Muscle of leg (tissue), 11 donors: Measurements from ENCODE around the gene EYS. TPM values are rescaled to one million over a fixed set of nuclear protein-coding genes. Genes with fewer than 3 reads are reported as not detected.

ENCODE experiments used
- DNase-seq: peaks from one replicate; pipeline ENCODE4 v3.0.0; 2013
- H3K27ac ChIP-seq: one replicate; pipeline ENCODE4 v1.5.1; 2013; ENCODE audit warnings: mild to moderate bottlenecking, low read length, control low read depth
- H3K27me3 ChIP-seq: one replicate; pipeline ENCODE4 v1.6.1; 2013; ENCODE audit warnings: low read length; ENCODE audit not compliant: control insufficient read depth, insufficient read depth
- H3K36me3 ChIP-seq: one replicate; pipeline ENCODE4 v1.6.1; 2013; ENCODE audit warnings: low read length; ENCODE audit not compliant: control insufficient read depth, insufficient read depth
- H3K4me1 ChIP-seq: one replicate; pipeline ENCODE4 v1.6.1; 2013; ENCODE audit warnings: low read length; ENCODE audit not compliant: control insufficient read depth, insufficient read depth
- H3K4me3 ChIP-seq: one replicate; pipeline ENCODE4 v1.5.1; 2013; ENCODE audit warnings: low read length, control low read depth
- H3K9me3 ChIP-seq: replicated peaks from 2 replicates; pipeline ENCODE4 v1.6.1; 2013; ENCODE audit warnings: low read depth, low read length; ENCODE audit not compliant: control insufficient read depth
- WGBS: methylation state at CpG from one replicate; pipeline ENCODE4 v1.1.5; 2013; ENCODE audit warnings: missing lambda C conversion rate; ENCODE audit not compliant: insufficient coverage; 5-methylcytosine and 5-hydroxymethylcytosine counted together
- polyA plus RNA-seq, 8 donors: library from polyadenylated mRNA; unstranded; fragments of 120-200 nt; gene quantifications; one replicate each; pipeline versions ENCODE4 v1.2.1 to v1.2.3, GENCODE V29; 2013; ENCODE audit warnings: inconsistent platforms in 1 of 8, low replicate concordance in 1 of 8; ENCODE audit not compliant: insufficient read length in 8 of 8, insufficient read depth in 1 of 8
- total RNA-seq: library from RNA; stranded (reverse); fragments of 120-200 nt; gene quantifications from one replicate; pipeline ENCODE4 v1.2.4, GENCODE V29; 2013

Gene EYS
- total and polyA plus RNA-seq, 9 donors: 0.24 to 1.1 (median 0.66) TPM

- no peak for DNase-seq
- Histone ChIP-seq H3K4me1 (no peaks in the 10 kb centered on the region), H3K9me3 (no peaks in the 10 kb centered on the region), H3K36me3 (no peaks in the 10 kb centered on the region), H3K27ac (no peak overlapping the region), H3K4me3 (no peak overlapping the region), H3K27me3 (no peaks in the 10 kb centered on the region)
Measured at GRCh38 chr6:65075705-65076230, 631.3 kb downstream of the EYS start.

GRCh38 chr6:65072500-65072899, 634.5 kb downstream of the EYS start:
- no peak for DNase-seq
- Histone ChIP-seq H3K9me3 (no peaks in the 10 kb centered on the region), H3K27me3 (no peaks in the 10 kb centered on the region), H3K4me3 (no peak overlapping the region), H3K36me3 (no peaks in the 10 kb centered on the region), H3K4me1 (no peaks in the 10 kb centered on the region), H3K27ac (no peak overlapping the region)
- no CpG with 5 or more reads among the region's 1 CpG for WGBS

DNA sequence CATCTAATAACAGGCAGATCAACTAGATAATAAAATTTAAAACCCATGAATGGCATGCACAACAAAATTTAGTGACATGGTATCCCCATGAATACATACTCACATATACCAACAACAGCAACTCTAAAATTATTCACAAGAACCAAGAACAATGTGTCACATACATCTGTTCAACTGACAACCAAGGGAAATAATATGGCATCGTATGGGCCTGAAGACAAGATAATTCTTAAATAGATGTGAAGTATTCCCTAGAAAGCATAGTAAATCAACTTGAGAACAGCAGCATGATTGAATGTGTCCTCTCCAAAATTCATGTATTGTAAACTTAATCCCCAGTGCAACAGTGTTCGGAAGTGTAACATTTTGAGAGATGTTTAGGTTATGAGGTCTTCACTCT, 635.5 kb downstream of the EYS start:
- Histone ChIP-seq H3K36me3 (no peaks in the 10 kb centered on the region), H3K9me3 (no peaks in the 10 kb centered on the region), H3K4me1 (no peaks in the 10 kb centered on the region), H3K4me3 (no peak overlapping the region), H3K27ac (no peak overlapping the region), H3K27me3 (no peaks in the 10 kb centered on the region)
- no peak for DNase-seq
- WGBS: no CpG with 5 or more reads among the region's 2 CpGs

- Histone ChIP-seq H3K4me1 (no peaks in the 10 kb centered on the region), H3K27me3 (no peaks in the 10 kb centered on the region), H3K4me3 (no peak overlapping the region), H3K9me3 (no peaks in the 10 kb centered on the region), H3K36me3 (no peaks in the 10 kb centered on the region), H3K27ac (no peak overlapping the region)
- no CpG with 5 or more reads among the region's 1 CpG for WGBS
- no peak for DNase-seq
Measured at GRCh38 chr6:65064844-65065243, 642.2 kb downstream of the EYS start.

DNA sequence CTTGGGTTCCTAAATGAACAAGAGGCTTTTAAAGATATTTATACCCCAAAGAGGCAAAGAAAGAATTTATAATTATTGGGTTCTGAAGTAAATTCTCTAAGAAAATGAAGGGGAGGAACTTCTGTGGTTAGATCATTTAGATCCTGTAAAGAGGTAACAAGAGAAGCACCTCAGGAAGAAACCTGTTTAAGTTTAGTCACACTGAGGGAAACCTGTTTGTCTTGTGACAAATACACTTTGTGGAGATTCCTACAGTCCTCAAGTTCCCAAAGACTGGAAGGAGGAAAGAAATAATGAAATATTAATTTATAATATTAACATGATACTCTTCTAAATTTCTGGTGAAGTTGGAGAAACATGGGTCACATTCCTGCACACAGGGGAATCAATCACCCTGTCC, 647.5 kb downstream of the EYS start:
- no peaks in the 10 kb centered on the region for H3K4me1 ChIP-seq
- H3K4me3 ChIP-seq: no peak overlapping the region
- H3K27ac ChIP-seq: no peak overlapping the region
- H3K36me3 ChIP-seq: no peaks in the 10 kb centered on the region
- H3K9me3 ChIP-seq: no peaks in the 10 kb centered on the region
- no peak for DNase-seq
- H3K27me3 ChIP-seq: no peaks in the 10 kb centered on the region

- no peaks in the 10 kb centered on the region for H3K4me1 ChIP-seq
- no peaks in the 10 kb centered on the region for H3K27me3 ChIP-seq
- no CpG with 5 or more reads among the region's 1 CpG for WGBS
- H3K27ac ChIP-seq: no peak overlapping the region
- H3K4me3 ChIP-seq: no peak overlapping the region
- peak; percentile 16 for DNase-seq
- no peaks in the 10 kb centered on the region for H3K36me3 ChIP-seq
- no peaks in the 10 kb centered on the region for H3K9me3 ChIP-seq
Measured at GRCh38 chr6:65055545-65055944, 651.5 kb downstream of the EYS start.

GRCh38 chr6:65052626-65053025, 654.4 kb downstream of the EYS start:
- Histone ChIP-seq H3K4me1 (no peaks in the 10 kb centered on the region), H3K9me3 (no peaks in the 10 kb centered on the region), H3K27me3 (no peaks in the 10 kb centered on the region), H3K27ac (no peak overlapping the region), H3K36me3 (no peaks in the 10 kb centered on the region), H3K4me3 (no peak overlapping the region)
- WGBS: no CpG with 5 or more reads among the region's 2 CpGs
- DNase-seq: peak; percentile 82

DNA sequence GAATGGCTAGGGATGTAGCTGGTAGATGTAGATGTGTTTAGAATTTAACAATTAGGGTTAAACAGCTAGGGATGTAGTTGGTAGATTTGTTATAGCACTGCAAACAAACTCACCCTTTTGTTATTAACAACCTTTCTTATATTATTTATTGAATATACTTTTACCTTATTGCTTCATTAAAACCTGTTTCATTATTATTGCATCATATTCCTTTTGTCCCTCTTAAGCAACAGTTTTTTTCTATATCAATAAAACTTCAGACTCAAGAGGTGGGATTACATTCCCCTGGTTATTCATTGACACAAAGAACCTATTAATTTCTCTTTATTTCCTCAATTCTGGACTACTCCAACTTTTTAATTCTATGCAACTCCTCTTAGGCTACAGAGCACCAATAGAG, 661.2 kb downstream of the EYS start:
- Histone ChIP-seq H3K9me3 (peaks cover 2% of the 10 kb centered on the region), H3K4me1 (no peaks in the 10 kb centered on the region), H3K36me3 (no peaks in the 10 kb centered on the region), H3K27me3 (no peaks in the 10 kb centered on the region), H3K27ac (no peak overlapping the region), H3K4me3 (no peak overlapping the region)
- no peak for DNase-seq

- Histone ChIP-seq H3K4me3 (no peak overlapping the region), H3K27ac (no peak overlapping the region), H3K27me3 (no peaks in the 10 kb centered on the region), H3K9me3 (peaks cover 2% of the 10 kb centered on the region), H3K36me3 (no peaks in the 10 kb centered on the region), H3K4me1 (no peaks in the 10 kb centered on the region)
- no CpG with 5 or more reads among the region's 1 CpG for WGBS
- DNase-seq: no peak
Measured at GRCh38 chr6:65014006-65014405, 693.0 kb downstream of the EYS start.

- 90% methylated on average over 2 of the region's 2 CpGs for WGBS
- no peak overlapping the region for H3K4me3 ChIP-seq
Measured at GRCh38 chr6:65006788-65007187, 700.2 kb downstream of the EYS start.

GRCh38 chr6:65004283-65004682, 702.7 kb downstream of the EYS start:
- Histone ChIP-seq H3K9me3 (peaks cover 10% of the 10 kb centered on the region), H3K4me3 (no peak overlapping the region), H3K27ac (no peak overlapping the region), H3K36me3 (no peaks in the 10 kb centered on the region), H3K27me3 (no peaks in the 10 kb centered on the region), H3K4me1 (no peaks in the 10 kb centered on the region)
- DNase-seq: no peak
- WGBS: 81% methylated on average over 2 of the region's 4 CpGs

More at GRCh38 chr6:65006788-65007187, 700.2 kb downstream of the EYS start:
- Histone ChIP-seq H3K27me3 (no peaks in the 10 kb centered on the region), H3K27ac (no peak overlapping the region), H3K9me3 (peaks cover 7% of the 10 kb centered on the region), H3K4me1 (no peaks in the 10 kb centered on the region), H3K36me3 (no peaks in the 10 kb centered on the region)
- DNase-seq: no peak
